ENCODE data around the gene ZNF45. TPM values are rescaled to one million over a fixed set of nuclear protein-coding genes. Genes with fewer than 3 reads are reported as not detected.
A peak's percentile ranks its signal among the peaks of the same experiment; 100 is the strongest.

ZNF45 gene
- total and polyA plus RNA-seq, 2 of the 13 experiments (the other 11 are each of a cell fraction or from before 2014, with no cell fraction given) = 2.4 to 11.3 TPM

DNA sequence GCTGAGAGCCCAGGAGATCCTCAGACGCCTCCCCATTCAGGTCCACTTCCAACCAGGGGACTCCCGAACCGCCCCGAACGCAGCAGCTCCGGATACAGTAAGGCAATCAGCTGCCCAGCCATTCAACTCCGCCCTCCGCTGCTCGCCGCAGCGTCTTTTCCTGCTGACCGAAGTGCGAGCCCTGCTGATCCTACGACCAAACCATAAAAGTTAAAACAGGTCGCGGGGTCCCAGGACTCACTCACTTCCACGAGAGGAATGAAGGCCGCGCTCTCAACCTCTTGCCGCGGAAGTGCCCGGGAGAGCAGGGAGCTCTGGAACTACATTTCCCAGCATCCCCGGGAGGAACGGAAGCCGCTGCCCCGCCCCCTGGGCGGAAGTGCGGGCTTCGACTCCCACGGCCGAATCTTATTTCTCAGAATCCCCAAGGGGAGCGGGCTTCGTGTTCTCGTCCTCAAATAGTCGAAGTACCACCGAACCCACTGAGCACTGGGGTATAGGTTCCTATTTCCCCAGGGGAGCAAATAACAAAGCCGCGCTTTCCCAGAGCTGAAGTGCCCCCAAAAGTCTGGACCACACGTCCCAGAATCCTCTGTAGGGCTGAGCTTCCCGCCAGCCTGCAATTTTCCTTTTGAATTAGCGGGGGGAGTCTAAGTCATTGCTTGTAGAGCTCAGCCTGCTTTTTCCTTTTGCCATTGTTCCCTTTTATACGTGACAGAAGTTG is at the start of gene ZNF45 (continued):
- TF ChIP-seq MXI1 (IDR thresholded peaks at IDR 0.05; ENCODE audit: borderline replicate concordance, low read depth, low read length) (peak; percentile 13; the same call in 1 of the 3 replicates), TRIM24 (CRISPR knock-in tag; IDR thresholded peaks at IDR 0.05) (no peak), HMGXB4 (CRISPR knock-in tag; IDR thresholded peaks at IDR 0.05; ENCODE audit: borderline replicate concordance in 1 of 2, low read depth in 1 of 2) (0 out of 4 replicates have a peak, but pooled peaks of 1 of the 2 experiments have one; percentile 59), MBD4 (IDR thresholded peaks at IDR 0.05; ENCODE audit: borderline replicate concordance, low read length) (no peak), RERE (CRISPR knock-in tag; IDR thresholded peaks at IDR 0.05; ENCODE audit: low read depth) (no peak), ZNF180 (CRISPR knock-in tag; IDR thresholded peaks at IDR 0.05; ENCODE audit: borderline replicate concordance, low read depth) (no peak), MEIS1 (CRISPR knock-in tag; IDR thresholded peaks at IDR 0.05; ENCODE audit: borderline replicate concordance) (no peak), ZNF761 (CRISPR knock-in tag; conservative IDR thresholded peaks at IDR 0.05) (no peak), MAX (IDR thresholded peaks at IDR 0.05) (peak; percentile 48; the same call in 1 of the 2 replicates), ZNF20 (CRISPR knock-in tag; IDR thresholded peaks at IDR 0.05) (0 out of 2 replicates have a peak, but pooled peaks have one; percentile 61), TCF12 (IDR thresholded peaks at IDR 0.05) (no peak), TCF12 (CRISPR knock-in tag; IDR thresholded peaks at IDR 0.05) (peak; percentile 65; the same call in 1 of the 2 replicates), STAT6 (CRISPR knock-in tag; IDR thresholded peaks at IDR 0.05; ENCODE audit: borderline replicate concordance) (no peak), SRSF1 (optimal IDR thresholded peaks at IDR 0.05; ENCODE audit: low read depth, low read length) (no peak)
- TF ChIP-seq, protein P1, sequence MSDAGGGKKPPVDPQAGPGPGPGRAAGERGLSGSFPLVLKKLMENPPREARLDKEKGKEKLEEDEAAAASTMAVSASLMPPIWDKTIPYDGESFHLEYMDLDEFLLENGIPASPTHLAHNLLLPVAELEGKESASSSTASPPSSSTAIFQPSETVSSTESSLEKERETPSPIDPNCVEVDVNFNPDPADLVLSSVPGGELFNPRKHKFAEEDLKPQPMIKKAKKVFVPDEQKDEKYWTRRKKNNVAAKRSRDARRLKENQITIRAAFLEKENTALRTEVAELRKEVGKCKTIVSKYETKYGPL (CRISPR knock-in tag; IDR thresholded peaks at IDR 0.05) = no peak
